Measurements from ENCODE around the gene SYCN. TPM values are rescaled to one million over a fixed set of nuclear protein-coding genes. Genes with fewer than 3 reads are reported as not detected.

Gene SYCN
- total RNA-seq, 4 donors from 2014 or later: not detected

GRCh38 chr19:39179754-39180153 lies 24.3 kb downstream of the SYCN start:
- TF ChIP-seq CTCF (IDR thresholded peaks at IDR 0.05; ENCODE audit: low read depth): no peak

- no peak for TF ChIP-seq CTCF (IDR thresholded peaks at IDR 0.05; ENCODE audit: low read depth)
Measured at GRCh38 chr19:39178296-39179006, 25.6 kb downstream of the SYCN start.

GRCh38 chr19:39177736-39178135 lies 26.3 kb downstream of the SYCN start:
- no peak for TF ChIP-seq CTCF (IDR thresholded peaks at IDR 0.05; ENCODE audit: low read depth)

GRCh38 chr19:39177110-39177699 lies 26.9 kb downstream of the SYCN start:
- no peak for TF ChIP-seq CTCF (IDR thresholded peaks at IDR 0.05; ENCODE audit: low read depth)

GRCh38 chr19:39175564-39175963 lies 28.5 kb downstream of the SYCN start:
- no peak for TF ChIP-seq CTCF (IDR thresholded peaks at IDR 0.05; ENCODE audit: low read depth)

- no peak for TF ChIP-seq CTCF (IDR thresholded peaks at IDR 0.05; ENCODE audit: low read depth)
Measured at GRCh38 chr19:39174558-39175544, 29.2 kb downstream of the SYCN start.

- no peak for TF ChIP-seq CTCF (IDR thresholded peaks at IDR 0.05; ENCODE audit: low read depth)
Measured at GRCh38 chr19:39174142-39174541, 29.9 kb downstream of the SYCN start.

Measured in subcutaneous adipose tissue (tissue), 4 donors.